H9 (cell line): ENCODE measurements around the gene TNRC6A. TPM values are rescaled to one million over a fixed set of nuclear protein-coding genes. Genes with fewer than 3 reads are reported as not detected.

Source experiments
- DNase-seq: peaks from one replicate; pipeline ENCODE4 v3.0.0-alpha.2; 2017
- H2AFZ ChIP-seq: one replicate; pipeline ENCODE4 v1.6.1; 2013; ENCODE audit warnings: mild to moderate bottlenecking, low read length, control low read depth, moderate library complexity
- H2AK5ac ChIP-seq: 2 replicates; pipeline ENCODE4 v1.6.1; 2013; ENCODE audit warnings: low read length, control low read depth, mixed read lengths; ENCODE audit not compliant: insufficient read length
- H2BK120ac ChIP-seq: one replicate; pipeline ENCODE4 v1.6.1; 2013; ENCODE audit warnings: low read depth, mild to moderate bottlenecking, low read length, control low read depth, inconsistent platforms; ENCODE audit not compliant: poor library complexity, severe bottlenecking
- H2BK12ac ChIP-seq: 2 replicates; pipeline ENCODE4 v1.6.1; 2013; ENCODE audit warnings: low read length, control low read depth, mixed read lengths, low read depth; ENCODE audit not compliant: insufficient read length
- H2BK15ac ChIP-seq: 2 replicates; pipeline ENCODE4 v1.6.1; 2013; ENCODE audit warnings: low read depth, low read length, control low read depth
- H2BK20ac ChIP-seq: one replicate; pipeline ENCODE4 v1.6.1; 2013; ENCODE audit warnings: low read depth, mild to moderate bottlenecking, low read length, control low read depth, inconsistent platforms; ENCODE audit not compliant: poor library complexity, severe bottlenecking
- H2BK5ac ChIP-seq: 2 replicates; pipeline ENCODE4 v1.6.1; 2013; ENCODE audit warnings: low read length, control low read depth, mixed read lengths; ENCODE audit not compliant: insufficient read length
- H3K14ac ChIP-seq: 2 replicates; pipeline ENCODE4 v1.6.1; 2013; ENCODE audit warnings: low read length, control low read depth; ENCODE audit not compliant: insufficient read depth
- H3K18ac ChIP-seq: 2 replicates; pipeline ENCODE4 v1.6.1; 2013; ENCODE audit warnings: low read depth, mild to moderate bottlenecking, mixed read lengths, low read length, control low read depth; ENCODE audit not compliant: insufficient read length
- H3K23ac ChIP-seq: 2 replicates; pipeline ENCODE4 v1.6.1; 2013; ENCODE audit warnings: low read length, control low read depth, mixed read lengths, low read depth; ENCODE audit not compliant: insufficient read length
- H3K23me2 ChIP-seq: 2 replicates; pipeline ENCODE4 v1.6.1; 2013; ENCODE audit warnings: low read depth, mild to moderate bottlenecking, mixed read lengths, low read length, control low read depth; ENCODE audit not compliant: insufficient read length, poor library complexity, severe bottlenecking
- H3K27ac ChIP-seq: 2 replicates; pipeline ENCODE4 v1.5.1; 2013; ENCODE audit warnings: low read length, control low read depth, mixed read lengths, low read depth; ENCODE audit not compliant: insufficient read length
- H3K27me3 ChIP-seq: 2 replicates; pipeline ENCODE4 v1.6.1; 2013; ENCODE audit warnings: low read length, control low read depth, inconsistent platforms; ENCODE audit not compliant: insufficient read depth
- H3K4ac ChIP-seq: 2 replicates; pipeline ENCODE4 v1.6.1; 2013; ENCODE audit warnings: low read depth, mild to moderate bottlenecking, control low read depth, inconsistent platforms, low read length, moderate library complexity
- H3K4me1 ChIP-seq: 2 replicates; pipeline ENCODE4 v1.6.1; 2013; ENCODE audit warnings: low read length, control low read depth, inconsistent platforms; ENCODE audit not compliant: insufficient read depth
- H3K4me2 ChIP-seq: 2 replicates; pipeline ENCODE4 v1.6.1; 2013; ENCODE audit warnings: low read length, control low read depth, mixed read lengths; ENCODE audit not compliant: insufficient read length, insufficient read depth
- H3K56ac ChIP-seq: 2 replicates; pipeline ENCODE4 v1.6.1; 2013; ENCODE audit warnings: low read depth, mild to moderate bottlenecking, mixed read lengths, low read length, control low read depth; ENCODE audit not compliant: insufficient read length
- H3K79me1 ChIP-seq: 2 replicates; pipeline ENCODE4 v1.6.1; 2013; ENCODE audit warnings: low read depth, mild to moderate bottlenecking, moderate library complexity, low read length, control low read depth, inconsistent platforms; ENCODE audit not compliant: insufficient read depth, poor library complexity, severe bottlenecking
- H3K79me2 ChIP-seq: 2 replicates; pipeline ENCODE4 v1.6.1; 2013; ENCODE audit warnings: low read length, control low read depth, inconsistent platforms; ENCODE audit not compliant: insufficient read depth
- H3K9ac ChIP-seq: 2 replicates; pipeline ENCODE4 v1.6.1; 2013; ENCODE audit warnings: low read length, control low read depth, mixed read lengths; ENCODE audit not compliant: insufficient read length; ENCODE audit errors: extremely low read depth
- H3K9me3 ChIP-seq: one replicate; pipeline ENCODE4 v1.6.1; 2013; ENCODE audit warnings: low read depth, low read length, inconsistent platforms; ENCODE audit not compliant: control insufficient read depth
- H3T11ph ChIP-seq: one replicate; pipeline ENCODE4 v1.6.1; 2013; ENCODE audit warnings: mild to moderate bottlenecking, low read length, control low read depth, inconsistent platforms
- H4K20me1 ChIP-seq: one replicate; pipeline ENCODE4 v1.6.1; 2013; ENCODE audit not compliant: control insufficient read depth, insufficient read length, insufficient read depth
- H4K5ac ChIP-seq: 2 replicates; pipeline ENCODE4 v1.6.1; 2013; ENCODE audit warnings: low read depth, mild to moderate bottlenecking, mixed read lengths, low read length, control low read depth; ENCODE audit not compliant: insufficient read length
- H4K8ac ChIP-seq: replicated peaks from 2 replicates; pipeline ENCODE4 v1.6.1; 2013; ENCODE audit warnings: low read length, control low read depth, mixed read lengths, low read depth; ENCODE audit not compliant: insufficient read length
- H4K91ac ChIP-seq: 2 replicates; pipeline ENCODE4 v1.6.1; 2013; ENCODE audit warnings: low read depth, mild to moderate bottlenecking, moderate library complexity, mixed read lengths, low read length, control low read depth; ENCODE audit not compliant: insufficient read length
- H3K27ac Mint-ChIP-seq, 3 experiments: 2 replicates in 2 of 3; 3 replicates in 1 of 3; pipeline ENCODE4 v1.8.0; 2020 to 2021; ENCODE audit warnings: mixed read lengths in 3 of 3, mild to moderate bottlenecking in 1 of 3, moderate library complexity in 1 of 3
- H3K27me3 Mint-ChIP-seq: 2 replicates; pipeline ENCODE4 v1.8.0; 2021; ENCODE audit warnings: low read depth, mild to moderate bottlenecking, moderate library complexity, mixed read lengths
- H3K36me3 Mint-ChIP-seq, 3 experiments: 2 replicates in 2 of 3; 3 replicates in 1 of 3; pipeline ENCODE4 v1.8.0; 2020 to 2021; ENCODE audit warnings: low read depth in 3 of 3, mixed read lengths in 3 of 3; ENCODE audit not compliant: insufficient read depth in 1 of 3
- H3K4me1 Mint-ChIP-seq, 2 experiments: 2 replicates each; pipeline ENCODE4 v1.8.0; 2020; ENCODE audit warnings: mixed read lengths in 2 of 2
- H3K4me3 Mint-ChIP-seq, 2 experiments: 2 replicates in 1 of 2; 3 replicates in 1 of 2; pipeline ENCODE4 v1.8.0; 2020 to 2021; ENCODE audit warnings: mild to moderate bottlenecking in 2 of 2, mixed read lengths in 2 of 2, moderate library complexity in 1 of 2
- H3K9me3 Mint-ChIP-seq, 2 experiments: 2 replicates in 1 of 2; 3 replicates in 1 of 2; pipeline ENCODE4 v1.8.0; 2020; ENCODE audit warnings: mild to moderate bottlenecking in 2 of 2, mixed read lengths in 2 of 2, moderate library complexity in 1 of 2
- CTCF ChIP-seq: fragments of 200-600 bp; sonication (generic); conservative IDR thresholded peaks from 3 replicates; pipeline ENCODE4 v1.8.0; 2021; ENCODE audit warnings: antibody characterized with exemption, mild to moderate bottlenecking
- WGBS: extraction: QIAGEN DNeasy Blood & Tissue Kit; methylation state at CpG from one replicate; pipeline ENCODE4 v1.1.7; 2013; ENCODE audit warnings: missing lambda C conversion rate, low lambda C conversion rate, mixed read lengths; ENCODE audit not compliant: insufficient read length; ENCODE audit errors: extremely low coverage; 5-methylcytosine and 5-hydroxymethylcytosine counted together
- total RNA-seq: library from RNA; stranded (reverse); gene quantifications from 2 replicates; pipeline ENCODE4 v1.2.1, GENCODE V29; 2021

Gene TNRC6A
- total RNA-seq, 1 experiment from 2014 or later: 114 TPM

GRCh38 chr16:24789881-24790280 lies 60.4 kb downstream of the TNRC6A start:
- DNase-seq: no peak
- Mint-ChIP-seq H3K9me3 (no peaks in the 10 kb centered on the region), H3K4me3 (no peak overlapping the region), H3K36me3 (peaks cover 43 to 90% (median 80%) of the 10 kb centered on the region in 3 experiments), H3K27me3 (no peaks in the 10 kb centered on the region), H3K27ac (peak overlapping the region in 2 of 3 experiments; percentile 6 to 9; a peak in 2 of 7 replicates), H3K4me1 (no peaks in the 10 kb centered on the region)
- Histone ChIP-seq H2BK12ac (no peak overlapping the region), H3K9me3 (no peaks in the 10 kb centered on the region), H3K4me2 (no peak overlapping the region), H2AK5ac (no peak overlapping the region), H3T11ph (no peak overlapping the region), H2BK120ac (no peak overlapping the region), H4K5ac (no peak overlapping the region), H4K8ac (no peak overlapping the region), H2AFZ (no peak overlapping the region), H4K91ac (no peak overlapping the region), H4K20me1 (no peaks in the 10 kb centered on the region), H3K79me2 (peaks cover 2% of the 10 kb centered on the region; the same call in 1 of the 2 replicates), H3K27me3 (no peaks in the 10 kb centered on the region), H3K4me1 (no peaks in the 10 kb centered on the region), H3K18ac (no peak overlapping the region), H3K56ac (no peak overlapping the region), H3K4ac (no peak overlapping the region), H3K79me1 (no peaks in the 10 kb centered on the region), H3K9ac (no peak overlapping the region), H3K23ac (no peak overlapping the region), H3K23me2 (no peaks in the 10 kb centered on the region), H3K14ac (no peak overlapping the region), H2BK20ac (no peak overlapping the region), H3K27ac (no peak overlapping the region), H2BK15ac (no peak overlapping the region), H2BK5ac (no peak overlapping the region)
- TF ChIP-seq CTCF: no peak
- no CpG with 5 or more reads among the region's 2 CpGs for WGBS
